ENCODE data around the gene LBX1. TPM values are rescaled to one million over a fixed set of nuclear protein-coding genes. Genes with fewer than 3 reads are reported as not detected.
"Not testable (repeated sequence)": the region's sequence is repeated elsewhere in the genome, so short reads cannot be mapped to it uniquely, and the experiment has no call there.

The LBX1 gene
- total and polyA plus RNA-seq, 2 donors (not counting 3 experiments of a cell fraction or from before 2014, with no cell fraction given), result not detected

GRCh38 chr10:101198326-101198977, 30.8 kb downstream of the LBX1 start:
- peaks cover 13 to 14% of the 10 kb centered on the region in 2 experiments for H3K27me3 ChIP-seq (ENCODE audit: control insufficient read depth in 2 of 2, insufficient read depth in 2 of 2, low read length in 2 of 2)
- H3K4me1 ChIP-seq (ENCODE audit: control insufficient read depth, extremely low read depth, insufficient read depth, low read length); intact Hi-C loops (cut with micrococcal nuclease); H3K9me3 ChIP-seq (replicated peaks; ENCODE audit: control insufficient read depth, insufficient read depth, low read length); DNase-seq (ENCODE audit: low read depth, low spot score); H4K20me1 ChIP-seq (replicated peaks; ENCODE audit: control insufficient read depth, extremely low read depth, insufficient read depth, low read length); POLR2A ChIA-PET; H3K36me3 ChIP-seq (ENCODE audit: control insufficient read depth in 2 of 2, extremely low read depth in 1 of 2, insufficient read depth in 2 of 2, low read length in 2 of 2); H2AFZ ChIP-seq (ENCODE audit: low read depth, low read length); dilution Hi-C loops (cut with MboI; ENCODE audit: extremely low pct_ligation_motif_present, low sequenced_read_pairs); H3K9ac ChIP-seq (replicated peaks; ENCODE audit: extremely low read depth, insufficient read depth, low read length); H3K4me2 ChIP-seq (ENCODE audit: insufficient read depth, low read length); H3K79me2 ChIP-seq (ENCODE audit: control insufficient read depth, insufficient read depth, low read length); FAIRE-seq; H3K4me3 ChIP-seq (replicated peaks in 1 of 3; ENCODE audit: insufficient read depth in 1 of 3, low read depth in 1 of 3, low read length in 3 of 3); H3K27ac ChIP-seq (ENCODE audit: insufficient read depth, low read depth, low read length); BruUV-seq (replicated peaks); H3K9me1 ChIP-seq (replicated peaks; ENCODE audit: control insufficient read depth, extremely low read depth, insufficient read depth, low read length): not testable (repeated sequence)
- CTCF ChIA-PET, result interaction anchor here (1.5 kb wide), 1 partner anchor 19 kb away, joined by 3 read pairs; no protein-coding TSS in a partner anchor

DNA sequence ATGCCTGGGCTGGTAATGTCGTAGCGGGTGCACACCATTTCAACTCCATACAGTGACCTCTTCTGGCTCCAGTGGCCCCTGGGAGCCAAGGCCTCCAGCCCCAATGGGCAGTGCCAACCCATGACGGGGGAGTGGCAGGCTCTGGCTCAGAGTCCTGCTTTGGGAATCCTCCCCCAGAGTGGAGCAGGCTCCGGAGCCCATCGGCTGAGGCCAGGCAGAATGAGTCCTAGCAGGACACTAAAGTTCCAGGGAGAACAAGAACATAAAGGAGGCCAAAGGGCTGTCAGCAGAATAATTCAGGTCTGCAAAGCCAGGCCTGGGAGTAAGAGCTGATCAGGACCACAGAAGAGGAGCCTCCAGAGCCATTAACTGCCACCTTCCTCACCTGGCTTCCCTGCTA, 33.3 kb downstream of the LBX1 start:
- TF ChIP-seq GATA2 (IDR thresholded peaks at IDR 0.05; ENCODE audit: insufficient read depth, insufficient read length, low read depth, low read length), result no peak
- TF ChIP-seq JUN (IDR thresholded peaks at IDR 0.05; ENCODE audit: borderline replicate concordance, insufficient read depth, insufficient read length, low read depth), result no peak
- TF ChIP-seq MAX (IDR thresholded peaks at IDR 0.05; ENCODE audit: insufficient read depth, insufficient read length), result no peak
- TF ChIP-seq POLR2A (IDR thresholded peaks at IDR 0.05; ENCODE audit: low read depth, low read length), result no peak
- TF ChIP-seq FOS (IDR thresholded peaks at IDR 0.05; ENCODE audit: borderline replicate concordance, insufficient read depth, low read length), result no peak
- TF ChIP-seq POLR2AphosphoS5 (IDR thresholded peaks at IDR 0.05; ENCODE audit: insufficient read depth, low read depth, low read length), result no peak
- no peak for TF ChIP-seq EZH2 (IDR thresholded peaks at IDR 0.05; ENCODE audit: borderline replicate concordance, low read depth, low read length, severe bottlenecking)
- TF ChIP-seq, protein P1, sequence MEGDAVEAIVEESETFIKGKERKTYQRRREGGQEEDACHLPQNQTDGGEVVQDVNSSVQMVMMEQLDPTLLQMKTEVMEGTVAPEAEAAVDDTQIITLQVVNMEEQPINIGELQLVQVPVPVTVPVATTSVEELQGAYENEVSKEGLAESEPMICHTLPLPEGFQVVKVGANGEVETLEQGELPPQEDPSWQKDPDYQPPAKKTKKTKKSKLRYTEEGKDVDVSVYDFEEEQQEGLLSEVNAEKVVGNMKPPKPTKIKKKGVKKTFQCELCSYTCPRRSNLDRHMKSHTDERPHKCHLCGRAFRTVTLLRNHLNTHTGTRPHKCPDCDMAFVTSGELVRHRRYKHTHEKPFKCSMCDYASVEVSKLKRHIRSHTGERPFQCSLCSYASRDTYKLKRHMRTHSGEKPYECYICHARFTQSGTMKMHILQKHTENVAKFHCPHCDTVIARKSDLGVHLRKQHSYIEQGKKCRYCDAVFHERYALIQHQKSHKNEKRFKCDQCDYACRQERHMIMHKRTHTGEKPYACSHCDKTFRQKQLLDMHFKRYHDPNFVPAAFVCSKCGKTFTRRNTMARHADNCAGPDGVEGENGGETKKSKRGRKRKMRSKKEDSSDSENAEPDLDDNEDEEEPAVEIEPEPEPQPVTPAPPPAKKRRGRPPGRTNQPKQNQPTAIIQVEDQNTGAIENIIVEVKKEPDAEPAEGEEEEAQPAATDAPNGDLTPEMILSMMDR (IDR thresholded peaks at IDR 0.05; ENCODE audit: extremely low read depth in 1 of 2, insufficient read depth in 1 of 2, low read depth in 1 of 2, low read length in 2 of 2), result no peak
- TF ChIP-seq MYC (IDR thresholded peaks at IDR 0.05; ENCODE audit: low read depth, low read length), result no peak
- Histone ChIP-seq H2AFZ (ENCODE audit: low read depth, low read length) (no peak overlapping the region), H3K4me3 (replicated peaks in 1 of 3; ENCODE audit: insufficient read depth in 1 of 3, low read depth in 1 of 3, low read length in 3 of 3) (no peak overlapping the region), H3K27ac (ENCODE audit: insufficient read depth, low read depth, low read length) (no peak overlapping the region), H3K27me3 (ENCODE audit: control insufficient read depth in 2 of 2, insufficient read depth in 2 of 2, low read length in 2 of 2) (peaks cover 13% of the 10 kb centered on the region in 2 experiments), H4K20me1 (replicated peaks; ENCODE audit: control insufficient read depth, extremely low read depth, insufficient read depth, low read length) (no peaks in the 10 kb centered on the region), H3K9me3 (replicated peaks; ENCODE audit: control insufficient read depth, insufficient read depth, low read length) (no peaks in the 10 kb centered on the region), H3K9ac (replicated peaks; ENCODE audit: extremely low read depth, insufficient read depth, low read length) (no peak overlapping the region), H3K4me2 (ENCODE audit: insufficient read depth, low read length) (no peak overlapping the region), H3K79me2 (ENCODE audit: control insufficient read depth, insufficient read depth, low read length) (no peaks in the 10 kb centered on the region), H3K36me3 (ENCODE audit: control insufficient read depth in 2 of 2, extremely low read depth in 1 of 2, insufficient read depth in 2 of 2, low read length in 2 of 2) (no peaks in the 10 kb centered on the region), H3K9me1 (replicated peaks; ENCODE audit: control insufficient read depth, extremely low read depth, insufficient read depth, low read length) (no peaks in the 10 kb centered on the region), H3K4me1 (ENCODE audit: control insufficient read depth, extremely low read depth, insufficient read depth, low read length) (peaks cover 3% of the 10 kb centered on the region)
- CTCF ChIA-PET, result interaction anchor here (2.7 kb wide), 1 partner anchor 17 kb away, joined by 10 read pairs; no protein-coding TSS in a partner anchor
- POLR2A ChIA-PET, result no interaction called here
- DNase-seq (ENCODE audit: low read depth, low spot score) (no peak), FAIRE-seq (no peak)
- dilution Hi-C loops (cut with MboI; ENCODE audit: extremely low pct_ligation_motif_present, low sequenced_read_pairs), result no loop called here
- BruUV-seq (replicated peaks), result no TSS peak
- intact Hi-C loops (cut with micrococcal nuclease), result no loop called here
